Ammon's horn (tissue), 1 donor: Measurements from ENCODE around the gene MORC2.

ENCODE experiments used
- DNase-seq: peaks from one replicate; pipeline ENCODE4 v3.0.0-alpha.2; 2016; ENCODE audit warnings: low spot score

MORC2 gene

GRCh38 chr22:30887861-30888260 lies 80.7 kb downstream of the MORC2 start:
- DNase-seq = no peak

- no peak for DNase-seq
Measured at GRCh38 chr22:30887453-30887852, 81.1 kb downstream of the MORC2 start.

- DNase-seq = no peak
Measured at GRCh38 chr22:30885591-30885990, 83.0 kb downstream of the MORC2 start.

GRCh38 chr22:30885001-30885366 lies 83.6 kb downstream of the MORC2 start:
- no peak for DNase-seq

GRCh38 chr22:30884211-30885000 lies 84.2 kb downstream of the MORC2 start:
- no peak for DNase-seq

- no peak for DNase-seq
Measured at GRCh38 chr22:30883586-30884145, 84.9 kb downstream of the MORC2 start.

GRCh38 chr22:30882974-30883533 lies 85.5 kb downstream of the MORC2 start:
- no peak for DNase-seq

- DNase-seq = no peak
Measured at GRCh38 chr22:30882184-30882717, 86.3 kb downstream of the MORC2 start.

GRCh38 chr22:30881361-30882183 lies 87.0 kb downstream of the MORC2 start:
- no peak for DNase-seq

GRCh38 chr22:30880847-30881246 lies 87.7 kb downstream of the MORC2 start:
- DNase-seq = no peak

- no peak for DNase-seq
Measured at GRCh38 chr22:30880181-30880601, 88.4 kb downstream of the MORC2 start.

- DNase-seq = no peak
Measured at GRCh38 chr22:30879415-30879797, 89.2 kb downstream of the MORC2 start.

- no peak for DNase-seq
Measured at GRCh38 chr22:30878516-30879414, 89.8 kb downstream of the MORC2 start.

- no peak for DNase-seq
Measured at GRCh38 chr22:30877662-30878515, 90.7 kb downstream of the MORC2 start.

- DNase-seq = peak; percentile 72
Measured at GRCh38 chr22:30876915-30877553, 91.5 kb downstream of the MORC2 start.

- no peak for DNase-seq
Measured at GRCh38 chr22:30876221-30876751, 92.3 kb downstream of the MORC2 start.

GRCh38 chr22:30875481-30876215 lies 92.9 kb downstream of the MORC2 start:
- peak; percentile 43 for DNase-seq
